Astrocyte (in vitro differentiated cells and primary cell): ENCODE data around the gene CT45A8. TPM values are rescaled to one million over a fixed set of nuclear protein-coding genes. Genes with fewer than 3 reads are reported as not detected.
"Not testable (repeated sequence)": the region's sequence is repeated elsewhere in the genome, so short reads cannot be mapped to it uniquely, and the experiment has no call there.

Experiments used
- DNase-seq: peaks from one replicate; pipeline ENCODE4 v3.0.0-alpha.2; 2010; ENCODE audit warnings: low read depth
- FAIRE-seq: peaks from 2 replicates; lab custom pipeline; 2011; peaks lifted over from hg19 to GRCh38; lab: Jason Lieb, UNC
- H2AFZ ChIP-seq: 2 replicates; pipeline ENCODE4 v1.6.0; 2012; ENCODE audit warnings: low read depth, low read length, inconsistent platforms
- H3K27ac ChIP-seq: 2 replicates; pipeline ENCODE4 v1.5.1; 2011; ENCODE audit warnings: low read depth, low read length, inconsistent platforms
- H3K27me3 ChIP-seq: 2 replicates; pipeline ENCODE4 v1.6.0; 2011; ENCODE audit warnings: low read length, inconsistent platforms; ENCODE audit not compliant: insufficient read depth
- H3K36me3 ChIP-seq: 2 replicates; pipeline ENCODE4 v1.5.1; 2011; ENCODE audit warnings: low read length, inconsistent platforms; ENCODE audit not compliant: insufficient read depth
- H3K4me1 ChIP-seq: 2 replicates; pipeline ENCODE4 v1.5.1; 2011; ENCODE audit warnings: low read length, inconsistent platforms; ENCODE audit not compliant: insufficient read depth
- H3K4me2 ChIP-seq: 2 replicates; pipeline ENCODE4 v1.6.0; 2012; ENCODE audit warnings: low read length, inconsistent platforms
- H3K4me3 ChIP-seq: 2 replicates; pipeline ENCODE4 v1.5.1; 2011; ENCODE audit warnings: low read depth, mild to moderate bottlenecking, low read length, inconsistent platforms; ENCODE audit not compliant: insufficient read depth
- H3K79me2 ChIP-seq: 2 replicates; pipeline ENCODE4 v1.6.0; 2012; ENCODE audit warnings: mild to moderate bottlenecking, low read length, inconsistent platforms; ENCODE audit not compliant: insufficient read depth
- H3K9ac ChIP-seq: 2 replicates; pipeline ENCODE4 v1.6.0; 2012; ENCODE audit warnings: mild to moderate bottlenecking, low read length, inconsistent platforms
- H3K9me3 ChIP-seq: 2 replicates; pipeline ENCODE4 v1.5.1; 2012; ENCODE audit warnings: low read depth, mild to moderate bottlenecking, low read length, inconsistent platforms; ENCODE audit not compliant: insufficient read depth
- H4K20me1 ChIP-seq: 2 replicates; pipeline ENCODE4 v1.6.0; 2012; ENCODE audit warnings: low read length, inconsistent platforms; ENCODE audit not compliant: insufficient read depth
- H3K27ac Mint-ChIP-seq: one replicate; pipeline ENCODE4 v1.8.0; 2021; ENCODE audit warnings: mild to moderate bottlenecking, mixed read lengths; ENCODE audit not compliant: unreplicated experiment
- H3K27me3 Mint-ChIP-seq: one replicate; pipeline ENCODE4 v1.8.0; 2021; ENCODE audit warnings: low read depth, mixed read lengths; ENCODE audit not compliant: unreplicated experiment
- H3K36me3 Mint-ChIP-seq: one replicate; pipeline ENCODE4 v1.8.0; 2021; ENCODE audit warnings: low read depth, mixed read lengths; ENCODE audit not compliant: unreplicated experiment
- H3K4me1 Mint-ChIP-seq: one replicate; pipeline ENCODE4 v1.8.0; 2021; ENCODE audit warnings: low read depth, mixed read lengths; ENCODE audit not compliant: unreplicated experiment
- H3K4me3 Mint-ChIP-seq: one replicate; pipeline ENCODE4 v1.8.0; 2021; ENCODE audit warnings: mild to moderate bottlenecking, moderate library complexity, mixed read lengths; ENCODE audit not compliant: unreplicated experiment
- H3K9me3 Mint-ChIP-seq: one replicate; pipeline ENCODE4 v1.8.0; 2021; ENCODE audit warnings: mild to moderate bottlenecking, mixed read lengths; ENCODE audit not compliant: unreplicated experiment
- total RNA-seq: library from RNA; stranded (reverse); gene quantifications from 2 replicates; pipeline ENCODE4 v1.2.1, GENCODE V29; 2021

Gene CT45A8
- total RNA-seq, 1 donor from 2014 or later = not detected

- not testable (repeated sequence) for H3K36me3 Mint-ChIP-seq, H3K4me2 ChIP-seq, FAIRE-seq, H3K27ac ChIP-seq, H3K27me3 Mint-ChIP-seq, H3K27me3 ChIP-seq, H3K9ac ChIP-seq, H3K27ac Mint-ChIP-seq, H3K36me3 ChIP-seq, H3K4me1 ChIP-seq, H3K4me3 ChIP-seq, H3K4me1 Mint-ChIP-seq, H3K4me3 Mint-ChIP-seq, DNase-seq, H3K9me3 Mint-ChIP-seq, H4K20me1 ChIP-seq, H3K9me3 ChIP-seq, H3K79me2 ChIP-seq, H2AFZ ChIP-seq
These were observed 17.2 kb downstream of the CT45A8 start, which contains the start of gene CT45A7 for GRCh38 chrX:135837180-135837579. CT45A7 (minus strand) TSS chrX:135837280; CDS start chrX:135833533, 3,747 bp downstream.

GRCh38 chrX:135819912-135820311, 34.4 kb downstream of the CT45A8 start, which contains the start of gene CT45A2:
CT45A2 (minus strand) TSS chrX:135820012; CDS start chrX:135816265, 3,747 bp downstream.
- H3K27me3 Mint-ChIP-seq, H3K27me3 ChIP-seq: not testable (repeated sequence)

GRCh38 chrX:135802687-135803086, 51.7 kb downstream of the CT45A8 start, which contains the start of gene CT45A6:
CT45A6 (minus strand) TSS chrX:135802787; CDS start chrX:135798993, 3,794 bp downstream.
- H3K4me1 Mint-ChIP-seq, H3K9me3 Mint-ChIP-seq, H2AFZ ChIP-seq, H3K27ac ChIP-seq, H3K27me3 ChIP-seq, H3K36me3 Mint-ChIP-seq, H3K4me3 ChIP-seq, H4K20me1 ChIP-seq, H3K9ac ChIP-seq, H3K27me3 Mint-ChIP-seq, FAIRE-seq, H3K79me2 ChIP-seq, H3K27ac Mint-ChIP-seq, H3K36me3 ChIP-seq, DNase-seq, H3K4me3 Mint-ChIP-seq, H3K4me2 ChIP-seq, H3K9me3 ChIP-seq, H3K4me1 ChIP-seq: not testable (repeated sequence)

More at GRCh38 chrX:135819912-135820311, 34.4 kb downstream of the CT45A8 start, which contains the start of gene CT45A2:
- FAIRE-seq, H3K9me3 Mint-ChIP-seq, H3K4me1 Mint-ChIP-seq, H4K20me1 ChIP-seq, H3K79me2 ChIP-seq, H3K9me3 ChIP-seq, H3K4me2 ChIP-seq, H3K27ac ChIP-seq, H3K9ac ChIP-seq, H3K36me3 ChIP-seq, H3K4me3 ChIP-seq, H3K36me3 Mint-ChIP-seq, H2AFZ ChIP-seq, H3K4me3 Mint-ChIP-seq, H3K4me1 ChIP-seq, H3K27ac Mint-ChIP-seq, DNase-seq: not testable (repeated sequence)

Other genes starting within 250 kb of the CT45A8 start
- not detected in 2 replicates for gene CT45A1, start 140.9 kb downstream of the CT45A8 start, total RNA-seq
- not detected in 2 replicates for gene CT45A3, start 86.3 kb downstream of the CT45A8 start, total RNA-seq
- not detected in 2 replicates for gene CT45A5, start 69.0 kb downstream of the CT45A8 start, total RNA-seq
- gene CT45A6, start 51.8 kb downstream of the CT45A8 start, total RNA-seq = not detected in 2 replicates
- not detected in 2 replicates for gene CT45A2, start 34.5 kb downstream of the CT45A8 start, total RNA-seq
- not detected in 2 replicates for gene CT45A7, start 17.3 kb downstream of the CT45A8 start, total RNA-seq
- not detected in 2 replicates for gene CT45A9, start 17.3 kb upstream of the CT45A8 start, total RNA-seq
- not detected in 2 replicates for gene CT45A10, start 38.9 kb upstream of the CT45A8 start, total RNA-seq
- gene SAGE1, start 39.2 kb upstream of the CT45A8 start, total RNA-seq = not detected in 2 replicates
- 22.0 and 22.9 TPM in 2 replicates for gene MMGT1, start 119.5 kb upstream of the CT45A8 start, total RNA-seq
- 12.8 and 14.8 TPM in 2 replicates for gene SLC9A6, start 130.9 kb upstream of the CT45A8 start, total RNA-seq